ENCODE results near the gene OPCML.

GRCh38 chr11:133204158-133204557, 328.1 kb downstream of the OPCML start:
- TF ChIP-seq CTCF (optimal IDR thresholded peaks at IDR 0.05 in 1 of 3, IDR thresholded peaks at IDR 0.05 in 1 of 3, conservative IDR thresholded peaks at IDR 0.05 in 1 of 3; ENCODE audit: extremely low read depth in 1 of 3, insufficient read depth in 2 of 3, low read length in 3 of 3), result no peak
- no peak for TF ChIP-seq EZH2 (IDR thresholded peaks at IDR 0.05; ENCODE audit: low read length)

Measured in keratinocyte (primary cell).